Stimulated activated CD8-positive, alpha-beta memory T cell treated with anti-CD3 and anti-CD28 coated beads, Interleukin-12 subunit alpha, Interleukin-12 subunit beta, amount 100 ng/mL, for 1 hour (primary cell): ENCODE results near the gene PDE11A.

Experiments
- DNase-seq: peaks from one replicate; pipeline ENCODE4 v3.0.0-alpha.2; 2020; ENCODE audit warnings: low read depth

The PDE11A gene

GRCh38 chr2:177692042-177692782 lies 380.4 kb downstream of the PDE11A start:
- no peak for DNase-seq

GRCh38 chr2:177691177-177691576 lies 381.4 kb downstream of the PDE11A start:
- DNase-seq = no peak

GRCh38 chr2:177689623-177690022 lies 383.0 kb downstream of the PDE11A start:
- DNase-seq = no peak

DNA sequence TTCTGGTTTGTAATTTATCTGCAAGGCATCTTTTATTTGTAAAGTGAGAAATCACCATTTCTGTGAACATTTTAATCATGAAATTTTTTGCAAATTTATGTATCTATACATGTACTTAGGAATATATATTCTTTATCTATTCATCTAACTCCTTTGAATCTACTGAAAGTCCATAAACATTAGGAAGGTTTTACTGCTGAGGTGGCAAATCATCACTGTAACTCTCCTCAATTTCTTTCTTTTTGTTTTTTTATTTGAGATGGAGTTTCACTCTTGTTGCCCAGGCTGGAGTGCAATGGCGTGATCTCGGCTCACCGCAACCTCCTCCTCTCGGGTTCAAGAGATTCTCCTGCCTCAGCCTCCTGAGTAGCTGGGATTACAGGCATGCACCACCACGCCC lies 383.7 kb downstream of the PDE11A start:
- DNase-seq = no peak

GRCh38 chr2:177683661-177684069 lies 388.9 kb downstream of the PDE11A start:
- DNase-seq = no peak

- no peak for DNase-seq
Observed at GRCh38 chr2:177682836-177683660, 389.5 kb downstream of the PDE11A start.

GRCh38 chr2:177682006-177682405 lies 390.6 kb downstream of the PDE11A start:
- DNase-seq = no peak

DNA sequence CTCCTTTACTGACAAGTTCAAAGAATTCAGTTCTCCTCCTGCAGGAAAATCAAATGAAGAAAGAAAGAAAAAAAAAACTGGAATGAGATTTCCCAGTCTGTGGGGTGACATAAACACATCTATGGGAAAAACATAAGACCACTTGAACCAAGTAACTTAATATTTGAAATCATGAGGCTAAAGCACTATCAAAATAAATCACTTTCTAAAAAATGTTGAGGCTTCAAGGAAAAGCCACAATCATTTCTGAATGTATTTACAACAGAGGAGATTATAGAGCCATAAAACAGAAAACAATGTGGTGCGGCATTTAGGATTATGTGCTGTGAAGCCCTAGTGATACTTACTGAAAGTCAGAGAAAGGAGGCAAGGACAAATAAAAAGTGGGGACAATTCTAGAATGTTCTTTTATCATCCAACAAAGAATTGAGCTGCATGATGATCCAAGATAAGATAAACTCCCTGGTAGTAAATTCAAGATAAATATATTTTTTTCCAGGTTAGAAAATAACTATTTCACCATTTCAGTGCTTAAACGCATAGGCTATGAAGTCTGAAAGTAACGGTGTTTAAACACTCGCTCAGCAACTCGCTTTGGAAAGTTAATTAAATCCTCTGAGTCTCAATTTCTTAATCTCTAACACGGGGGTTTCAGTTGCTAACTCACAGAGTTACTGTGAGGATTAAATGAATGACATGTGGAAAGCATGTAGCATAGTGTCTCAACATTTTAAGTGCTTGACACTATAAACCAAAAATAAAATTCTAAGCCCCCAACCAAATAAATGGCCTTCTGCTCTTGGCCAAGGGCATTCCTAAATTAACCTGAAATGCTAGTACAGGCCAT lies 391.5 kb downstream of the PDE11A start:
- no peak for DNase-seq

DNA sequence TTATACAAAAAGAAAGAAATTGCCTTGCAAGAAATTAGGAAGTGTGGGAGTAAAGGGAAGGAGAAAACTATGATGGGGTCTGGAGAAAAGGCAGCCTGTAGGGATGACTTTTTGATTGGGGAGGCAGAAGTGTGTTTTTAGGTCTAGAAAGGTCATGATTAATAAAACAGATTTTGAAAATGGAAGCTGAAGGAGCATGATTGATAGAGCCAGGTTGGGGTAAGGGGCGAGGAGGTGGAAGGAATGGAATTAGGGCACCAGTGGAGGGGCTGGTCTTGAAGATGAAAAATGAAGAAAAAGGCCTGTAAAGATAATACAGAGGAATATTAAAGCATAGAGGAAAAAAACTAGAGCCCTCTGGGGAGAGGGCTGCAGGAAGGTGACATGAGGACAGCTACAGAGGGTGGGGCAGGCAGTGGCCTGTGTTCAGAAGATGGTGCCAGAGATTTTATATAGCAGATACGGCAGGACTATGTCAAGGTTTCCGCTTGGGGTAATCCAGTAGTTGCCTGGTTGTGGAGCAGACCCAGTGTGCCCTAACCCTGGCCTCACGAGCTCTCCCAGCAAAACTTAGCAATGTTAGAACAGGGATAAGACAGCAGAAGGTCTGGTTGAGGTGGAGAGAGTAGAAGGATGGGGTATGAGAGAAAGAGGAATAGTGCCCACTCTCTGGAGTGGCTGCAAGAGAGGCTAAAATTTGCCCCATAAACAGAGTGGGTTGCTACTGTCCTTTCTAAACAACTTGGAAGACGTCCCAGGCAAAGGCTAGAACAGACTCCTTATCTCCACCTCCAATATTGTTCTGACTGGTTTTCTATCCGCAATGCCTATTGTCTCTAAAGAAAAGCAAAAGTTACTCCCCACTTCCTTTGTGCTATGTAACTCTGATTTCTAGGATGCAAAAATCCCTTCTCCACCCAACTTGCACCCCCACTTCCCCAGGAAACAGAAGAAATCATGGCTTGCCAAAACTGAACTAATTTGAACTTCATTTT lies 392.7 kb downstream of the PDE11A start:
- no peak for DNase-seq

GRCh38 chr2:177678939-177679338 lies 393.6 kb downstream of the PDE11A start:
- no peak for DNase-seq

DNA sequence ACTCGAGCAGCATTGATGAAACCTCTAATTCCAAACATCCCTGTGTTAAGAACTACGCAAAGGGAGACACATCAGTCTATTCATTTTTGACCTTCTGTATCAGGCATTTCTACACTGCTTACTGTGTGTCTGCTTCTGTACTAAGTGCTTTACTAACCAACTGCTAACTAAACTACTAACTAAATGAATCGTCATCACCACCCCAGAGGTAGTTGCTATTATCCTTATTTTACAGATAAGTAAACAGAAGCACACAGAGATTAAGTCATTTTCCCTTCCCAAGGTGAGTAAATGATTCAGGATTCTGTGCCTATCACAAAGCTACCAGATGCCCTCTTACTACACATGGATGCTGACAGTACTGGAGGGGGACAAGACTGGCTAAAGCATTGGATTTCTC lies 395.9 kb downstream of the PDE11A start:
- DNase-seq = no peak

- no peak for DNase-seq
Observed at GRCh38 chr2:177675825-177676224, 396.8 kb downstream of the PDE11A start.

DNA sequence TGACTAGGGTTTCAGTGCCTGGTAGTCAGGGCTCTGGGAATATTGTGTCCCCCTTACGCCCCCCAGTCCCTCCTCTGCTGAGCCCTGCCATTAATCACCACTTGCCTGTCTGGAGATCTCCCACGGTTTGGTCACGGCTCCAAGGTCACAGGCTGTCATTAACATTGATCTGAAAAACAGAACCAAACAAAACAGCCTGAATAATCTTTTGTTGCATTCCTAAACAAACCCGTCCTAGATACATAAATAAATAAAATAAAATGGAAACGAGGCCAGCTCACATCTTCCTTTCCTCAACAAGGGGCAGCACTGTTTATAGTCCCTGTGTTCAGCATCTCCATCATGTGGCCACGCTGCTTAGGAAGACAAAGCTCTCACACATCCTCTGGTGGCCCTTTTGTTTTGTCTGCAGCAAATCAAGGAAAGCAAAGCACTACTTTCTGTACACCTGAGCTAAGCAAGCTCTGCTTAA lies 397.2 kb downstream of the PDE11A start:
- no peak for DNase-seq

DNA sequence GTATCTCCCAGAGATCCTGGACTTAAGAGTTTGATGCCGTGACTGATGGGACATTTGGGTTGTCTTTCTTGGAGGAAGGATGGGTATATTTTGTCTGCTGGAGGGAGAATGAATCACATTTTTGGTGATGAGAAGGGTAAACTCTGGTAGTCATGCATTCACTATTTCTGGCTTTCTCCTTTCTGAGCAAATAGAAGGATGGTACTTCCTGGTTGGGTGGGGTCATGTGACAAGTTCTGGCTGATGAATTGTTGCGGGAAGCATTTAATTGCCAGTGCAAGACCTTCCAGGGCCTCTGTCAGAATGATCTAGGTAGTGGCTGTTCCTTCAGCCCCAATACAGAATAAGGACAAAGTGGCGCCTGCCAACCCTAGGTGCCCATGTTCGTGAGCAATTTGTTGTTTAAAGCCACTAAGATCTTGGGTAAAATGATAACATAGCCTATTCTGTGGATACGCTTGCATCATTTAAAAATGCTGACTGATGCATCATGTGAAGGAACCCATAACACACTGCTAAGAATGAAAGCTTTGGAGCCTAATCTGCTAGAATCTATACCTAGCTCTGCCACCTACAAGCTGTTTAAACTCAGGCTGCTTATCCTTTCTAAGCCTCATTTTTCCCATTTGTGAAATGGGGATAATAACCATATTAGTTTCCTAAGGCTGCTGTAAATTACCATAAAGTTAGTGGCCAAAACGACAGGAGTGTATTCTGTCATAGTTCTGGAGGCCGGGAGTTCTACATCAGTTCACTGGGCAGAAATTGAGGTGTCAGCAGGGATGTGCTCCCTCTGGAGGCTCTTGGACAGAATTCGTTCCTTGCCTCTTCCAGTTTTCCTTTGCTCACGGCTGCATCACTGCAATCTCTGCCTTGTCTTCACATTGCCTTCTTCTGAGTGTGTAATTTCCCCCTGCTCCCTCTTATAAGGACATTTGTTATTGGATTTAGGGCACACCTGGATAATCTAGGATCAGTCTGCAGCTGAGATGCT lies 398.7 kb downstream of the PDE11A start:
- DNase-seq = no peak

- no peak for DNase-seq
Observed at GRCh38 chr2:177671662-177672061, 400.9 kb downstream of the PDE11A start.

- no peak for DNase-seq
Observed at GRCh38 chr2:177670791-177671535, 401.6 kb downstream of the PDE11A start.

DNA sequence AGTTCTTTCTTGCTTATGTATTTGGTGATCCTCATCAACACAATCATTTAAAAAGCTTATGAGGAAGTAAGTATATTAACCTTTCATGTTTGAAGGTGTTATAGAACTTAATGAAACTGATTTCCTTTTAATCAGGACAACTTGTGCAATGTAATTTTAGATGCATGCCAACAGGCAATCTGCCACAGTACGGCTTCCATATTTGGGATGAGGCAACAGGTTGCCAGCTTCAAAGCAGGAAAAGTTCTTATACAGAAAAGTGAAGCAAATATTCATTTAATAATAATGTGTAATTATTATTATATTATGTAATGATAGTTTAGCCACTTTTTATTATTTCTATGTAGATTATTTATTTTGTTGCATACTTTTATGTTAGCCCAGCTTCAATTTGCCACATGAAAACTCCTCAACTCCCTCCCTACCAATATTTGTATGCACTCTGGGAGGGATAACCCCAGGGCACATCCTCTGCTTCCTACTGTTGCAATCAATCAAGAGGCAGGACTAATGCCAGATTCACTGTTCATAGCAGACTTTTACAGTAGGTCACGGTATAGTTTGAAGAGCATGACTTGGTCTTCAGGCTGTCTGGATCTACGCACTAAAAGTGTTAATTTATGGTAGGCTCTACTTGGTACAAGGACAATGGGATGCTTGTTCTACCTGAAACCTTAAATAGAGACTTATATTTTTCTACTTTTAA lies 402.8 kb downstream of the PDE11A start:
- DNase-seq = no peak

- no peak for DNase-seq
Observed at GRCh38 chr2:177669201-177669600, 403.4 kb downstream of the PDE11A start.
